Fibroblast of pulmonary artery (primary cell): Measurements from ENCODE around the gene RRAGA.
"Not testable (repeated sequence)": the region's sequence is repeated elsewhere in the genome, so short reads cannot be mapped to it uniquely, and the experiment has no call there.

Source experiments
- DNase-seq: peaks from one replicate; pipeline ENCODE4 v3.0.0-alpha.2; 2010; ENCODE audit warnings: low read depth
- H3K4me3 ChIP-seq: replicated peaks from 2 replicates; pipeline ENCODE4 v1.5.1; 2011; ENCODE audit warnings: low read depth, mild to moderate bottlenecking, control low read depth, low read length, moderate library complexity
- TF ChIP-seq, protein P1 (sequence below): IDR thresholded peaks from 2 replicates; pipeline ENCODE4 v1.5.1; 2011; ENCODE audit warnings: mild to moderate bottlenecking, control low read depth, low read length, inconsistent platforms; ENCODE audit errors: missing control alignments

The RRAGA gene

GRCh38 chr9:19085295-19085694 lies 36.1 kb downstream of the RRAGA start:
- TF ChIP-seq, protein P1, sequence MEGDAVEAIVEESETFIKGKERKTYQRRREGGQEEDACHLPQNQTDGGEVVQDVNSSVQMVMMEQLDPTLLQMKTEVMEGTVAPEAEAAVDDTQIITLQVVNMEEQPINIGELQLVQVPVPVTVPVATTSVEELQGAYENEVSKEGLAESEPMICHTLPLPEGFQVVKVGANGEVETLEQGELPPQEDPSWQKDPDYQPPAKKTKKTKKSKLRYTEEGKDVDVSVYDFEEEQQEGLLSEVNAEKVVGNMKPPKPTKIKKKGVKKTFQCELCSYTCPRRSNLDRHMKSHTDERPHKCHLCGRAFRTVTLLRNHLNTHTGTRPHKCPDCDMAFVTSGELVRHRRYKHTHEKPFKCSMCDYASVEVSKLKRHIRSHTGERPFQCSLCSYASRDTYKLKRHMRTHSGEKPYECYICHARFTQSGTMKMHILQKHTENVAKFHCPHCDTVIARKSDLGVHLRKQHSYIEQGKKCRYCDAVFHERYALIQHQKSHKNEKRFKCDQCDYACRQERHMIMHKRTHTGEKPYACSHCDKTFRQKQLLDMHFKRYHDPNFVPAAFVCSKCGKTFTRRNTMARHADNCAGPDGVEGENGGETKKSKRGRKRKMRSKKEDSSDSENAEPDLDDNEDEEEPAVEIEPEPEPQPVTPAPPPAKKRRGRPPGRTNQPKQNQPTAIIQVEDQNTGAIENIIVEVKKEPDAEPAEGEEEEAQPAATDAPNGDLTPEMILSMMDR: peak; percentile 29
- peak; percentile 16 for DNase-seq
- H3K4me3 ChIP-seq: no peak overlapping the region

GRCh38 chr9:19087106-19088000 lies 38.1 kb downstream of the RRAGA start:
- TF ChIP-seq, protein P1: no peak
- peak; percentile 31 for DNase-seq
- no peak overlapping the region for H3K4me3 ChIP-seq

GRCh38 chr9:19097431-19097830 lies 48.2 kb downstream of the RRAGA start:
- not testable (repeated sequence) for H3K4me3 ChIP-seq, DNase-seq
